GM12864 (cell line): Measurements from ENCODE around the gene SLC51A.
A peak's percentile ranks its signal among the peaks of the same experiment; 100 is the strongest.

Source experiments
- DNase-seq: peaks from one replicate; pipeline ENCODE4 v3.0.0-alpha.2; 2011; ENCODE audit warnings: low read depth
- H3K4me3 ChIP-seq: 2 replicates; pipeline ENCODE4 v1.5.1; 2011; ENCODE audit warnings: mild to moderate bottlenecking, low read depth, low read length, control low read depth
- TF ChIP-seq, protein P1 (sequence below): IDR thresholded peaks from 2 replicates; pipeline ENCODE4 v1.5.1; 2011; ENCODE audit warnings: low read depth, mild to moderate bottlenecking, moderate library complexity, low read length, control low read depth, inconsistent platforms; ENCODE audit errors: missing control alignments

The SLC51A gene

DNA sequence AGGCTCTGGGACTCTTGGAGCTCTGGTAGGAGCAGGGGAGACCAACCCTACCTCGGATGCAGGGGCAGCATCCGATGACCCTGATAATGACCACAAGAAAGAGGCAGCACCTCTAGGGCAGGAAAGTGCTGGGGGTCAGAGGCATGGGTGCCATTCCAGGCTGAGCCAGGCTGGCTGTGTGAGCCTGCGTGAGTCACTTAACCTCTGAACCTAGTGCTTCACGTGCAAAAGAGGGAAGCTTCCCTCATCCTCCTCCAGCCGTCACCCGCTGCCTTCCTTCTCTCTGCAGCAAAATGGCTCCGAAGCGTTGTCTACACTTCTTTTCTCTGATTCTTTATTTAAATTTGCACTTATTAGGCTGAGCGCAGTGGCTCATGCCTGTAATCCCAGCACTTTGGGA lies 40.6 kb upstream of the SLC51A start:
- no peak for DNase-seq
- TF ChIP-seq, protein P1, sequence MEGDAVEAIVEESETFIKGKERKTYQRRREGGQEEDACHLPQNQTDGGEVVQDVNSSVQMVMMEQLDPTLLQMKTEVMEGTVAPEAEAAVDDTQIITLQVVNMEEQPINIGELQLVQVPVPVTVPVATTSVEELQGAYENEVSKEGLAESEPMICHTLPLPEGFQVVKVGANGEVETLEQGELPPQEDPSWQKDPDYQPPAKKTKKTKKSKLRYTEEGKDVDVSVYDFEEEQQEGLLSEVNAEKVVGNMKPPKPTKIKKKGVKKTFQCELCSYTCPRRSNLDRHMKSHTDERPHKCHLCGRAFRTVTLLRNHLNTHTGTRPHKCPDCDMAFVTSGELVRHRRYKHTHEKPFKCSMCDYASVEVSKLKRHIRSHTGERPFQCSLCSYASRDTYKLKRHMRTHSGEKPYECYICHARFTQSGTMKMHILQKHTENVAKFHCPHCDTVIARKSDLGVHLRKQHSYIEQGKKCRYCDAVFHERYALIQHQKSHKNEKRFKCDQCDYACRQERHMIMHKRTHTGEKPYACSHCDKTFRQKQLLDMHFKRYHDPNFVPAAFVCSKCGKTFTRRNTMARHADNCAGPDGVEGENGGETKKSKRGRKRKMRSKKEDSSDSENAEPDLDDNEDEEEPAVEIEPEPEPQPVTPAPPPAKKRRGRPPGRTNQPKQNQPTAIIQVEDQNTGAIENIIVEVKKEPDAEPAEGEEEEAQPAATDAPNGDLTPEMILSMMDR, result no peak
- H3K4me3 ChIP-seq, result no peak overlapping the region

- H3K4me3 ChIP-seq, result no peak overlapping the region
- DNase-seq, result no peak
- TF ChIP-seq, protein P1, result no peak
Measured at GRCh38 chr3:196177567-196177966, 38.8 kb upstream of the SLC51A start.

DNA sequence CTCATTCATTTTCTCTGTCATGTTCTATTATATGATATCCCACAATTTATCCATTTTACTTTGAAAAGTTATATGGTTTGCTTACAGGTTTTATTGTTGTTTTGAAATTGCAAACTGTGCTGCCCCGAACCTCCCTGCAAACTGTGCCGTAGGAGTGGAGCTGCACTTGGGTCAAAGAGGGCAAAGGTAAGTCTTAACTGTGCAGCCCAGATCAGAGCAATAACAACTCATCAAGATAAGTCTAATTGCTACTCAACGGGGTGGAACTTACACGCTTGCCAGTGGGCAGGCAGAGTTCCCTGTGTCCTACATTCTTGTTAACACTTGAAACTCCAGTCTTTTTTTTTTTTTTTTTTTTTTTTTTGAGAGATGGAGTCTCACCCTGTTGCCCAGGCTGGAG lies 38.4 kb upstream of the SLC51A start:
- no peak overlapping the region for H3K4me3 ChIP-seq
- TF ChIP-seq, protein P1, result no peak
- no peak for DNase-seq

DNA sequence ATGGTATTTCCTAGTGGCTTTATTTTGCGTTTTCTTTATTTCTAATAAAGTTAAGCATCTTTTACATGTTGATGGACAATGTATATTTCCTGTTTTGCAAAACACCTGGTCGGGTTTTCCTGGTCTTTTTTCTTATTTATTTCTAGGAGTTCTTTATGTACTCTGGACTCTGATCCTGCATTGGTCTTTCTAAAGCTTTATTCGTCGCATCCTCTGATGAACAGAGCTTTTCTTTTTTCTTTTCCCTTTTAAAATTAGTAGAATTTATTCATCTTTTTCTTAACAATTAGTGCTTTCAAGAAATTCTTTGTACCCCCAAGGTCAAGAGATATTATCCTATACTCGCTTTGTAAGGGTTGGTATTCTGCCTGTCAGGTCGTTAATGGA lies 37.3 kb upstream of the SLC51A start:
- DNase-seq, result no peak
- TF ChIP-seq, protein P1, result no peak
- peak overlapping the region; percentile 16; the same call in 1 of the 2 replicates for H3K4me3 ChIP-seq

DNA sequence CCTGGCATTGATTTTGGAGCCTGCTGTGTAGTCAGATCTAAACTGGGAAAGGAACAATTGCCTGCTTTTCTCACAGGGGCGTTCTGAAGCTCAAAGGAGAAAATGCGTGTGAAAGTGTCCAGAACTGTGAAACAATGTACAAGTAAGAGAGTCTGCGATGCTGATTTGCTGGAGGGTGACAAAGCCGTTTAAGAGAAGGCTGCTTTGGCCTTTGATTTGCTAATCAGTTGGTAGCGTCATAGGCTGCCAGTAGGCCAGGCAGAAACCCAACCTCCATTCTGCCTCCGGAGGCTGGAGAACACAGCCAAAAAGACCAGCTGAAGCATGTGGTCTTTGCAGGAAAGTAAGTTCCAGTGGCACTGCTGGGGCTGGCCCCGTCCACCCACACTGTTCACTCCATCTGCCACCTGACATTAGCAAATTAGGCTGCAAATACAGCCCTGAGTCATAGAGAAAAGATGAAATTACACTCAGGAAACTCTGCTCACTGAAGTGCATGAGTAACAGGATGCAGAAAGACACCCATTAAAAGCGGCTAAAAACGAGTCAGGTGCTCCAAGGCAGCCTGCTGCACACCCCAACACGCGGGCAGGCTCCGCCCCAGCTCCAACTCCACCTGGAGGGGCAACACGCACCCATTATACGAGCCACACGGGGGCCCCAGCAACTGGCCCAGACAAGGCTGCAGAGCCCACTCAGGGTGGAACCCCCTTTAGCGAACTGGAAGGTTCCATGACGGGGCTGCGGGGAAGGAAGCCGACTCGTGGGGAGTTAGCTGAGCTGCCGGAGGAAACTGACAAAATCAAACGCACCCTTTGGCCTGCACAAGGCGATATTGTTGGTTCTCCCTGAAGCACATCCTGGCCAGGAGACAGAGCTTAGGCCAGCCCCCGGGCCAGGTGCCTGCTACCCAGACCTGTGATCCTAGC lies 36.7 kb upstream of the SLC51A start:
- TF ChIP-seq, protein P1, result peak; percentile 38
- DNase-seq, result peak; percentile 92
- H3K4me3 ChIP-seq, result peak overlapping the region; percentile 44

GRCh38 chr3:196180346-196180745 lies 36.0 kb upstream of the SLC51A start:
- peak overlapping the region; percentile 44 for H3K4me3 ChIP-seq
- TF ChIP-seq, protein P1, result no peak
- DNase-seq, result no peak
